HepG2 (cell line): ENCODE results near the gene CEP43. TPM values are rescaled to one million over a fixed set of nuclear protein-coding genes. Genes with fewer than 3 reads are reported as not detected.

Experiments used
- DNMT3B ChIP-seq: conservative IDR thresholded peaks from 2 replicates; pipeline ENCODE4 v1.6.1; 2016; ENCODE audit warnings: missing biosample characterization, control low read depth
- HOXA3 ChIP-seq: sonication (generic); formaldehyde crosslinking; IDR thresholded peaks from 2 replicates; pipeline ENCODE4 v1.5.0; 2020; ENCODE audit warnings: missing genetic modification reagents
- HOXA5 ChIP-seq: sonication (generic); formaldehyde crosslinking; IDR thresholded peaks from 2 replicates; pipeline ENCODE4 v1.4.0; 2020; ENCODE audit warnings: missing genetic modification reagents
- KLF6 ChIP-seq: IDR thresholded peaks from 2 replicates; pipeline ENCODE4 v1.8.0; 2016; ENCODE audit warnings: missing biosample characterization, missing genetic modification reagents
- POGZ ChIP-seq: sonication (generic); formaldehyde crosslinking; IDR thresholded peaks from 2 replicates; pipeline ENCODE4 v1.4.0; 2020; ENCODE audit warnings: mild to moderate bottlenecking, missing genetic modification reagents
- SALL2 ChIP-seq: sonication (generic); formaldehyde crosslinking; IDR thresholded peaks from 2 replicates; pipeline ENCODE4 v1.8.1; 2023; ENCODE audit warnings: mild to moderate bottlenecking, missing genetic modification reagents, inconsistent platforms
- SAP130 ChIP-seq: IDR thresholded peaks from 2 replicates; pipeline ENCODE4 v1.6.1; 2016; ENCODE audit warnings: low read depth
- SNAPC2 ChIP-seq: sonication (generic); formaldehyde crosslinking; IDR thresholded peaks from 2 replicates; pipeline ENCODE4 v1.8.1; 2022; ENCODE audit warnings: mild to moderate bottlenecking, missing genetic modification reagents
- SP4 ChIP-seq: sonication (generic); formaldehyde crosslinking; IDR thresholded peaks from 2 replicates; pipeline ENCODE4 v1.8.1; 2023; ENCODE audit warnings: mild to moderate bottlenecking, missing genetic modification reagents
- ZBTB8A ChIP-seq: sonication (generic); formaldehyde crosslinking; IDR thresholded peaks from 2 replicates; pipeline ENCODE4 v1.4.0; 2020; ENCODE audit warnings: mild to moderate bottlenecking, low read depth, missing genetic modification reagents, borderline replicate concordance
- ZNF432 ChIP-seq: sonication (generic); formaldehyde crosslinking; IDR thresholded peaks from 2 replicates; pipeline ENCODE4 v1.5.0; 2020; ENCODE audit warnings: missing genetic modification reagents, mild to moderate bottlenecking, borderline replicate concordance
- ZNF557 ChIP-seq: sonication (generic); formaldehyde crosslinking; IDR thresholded peaks from 2 replicates; pipeline ENCODE4 v1.4.0; 2020; ENCODE audit warnings: missing genetic modification reagents
- ZNF749 ChIP-seq: sonication (generic); formaldehyde crosslinking; IDR thresholded peaks from 2 replicates; pipeline ENCODE4 v1.8.0; 2022; ENCODE audit warnings: mild to moderate bottlenecking, missing genetic modification reagents, moderate library complexity, borderline replicate concordance
- ZNF781 ChIP-seq: sonication (generic); formaldehyde crosslinking; IDR thresholded peaks from 2 replicates; pipeline ENCODE4 v1.5.1; 2020; ENCODE audit warnings: borderline replicate concordance, mild to moderate bottlenecking, missing genetic modification reagents; ENCODE audit errors: not compliant biosample characterization
- polyA plus RNA-seq, 8 experiments: library from polyadenylated mRNA; depleted of rRNA in 3 of 8; stranded (reverse) in 7 of 8; unstranded in 1 of 8; fragments of >200 nt; fragmentation: Illumina TruSeq in 4 of 8; extraction: Trizol in 4 of 8; gene quantifications; 2 replicates each; pipeline versions ENCODE4 v1.2.1 to v1.2.3, GENCODE V29; 2011 to 2016; ENCODE audit warnings: low read depth in 4 of 8, missing spikeins in 1 of 8, mixed read lengths in 1 of 8; ENCODE audit not compliant: insufficient read depth in 1 of 8
- total RNA-seq, 5 experiments: library from RNA; depleted of rRNA; stranded (reverse); fragments of >200 nt; fragmentation: Illumina TruSeq; extraction: Trizol; gene quantifications; 2 replicates each; pipeline ENCODE4 v1.2.3, GENCODE V29; 2016; ENCODE audit warnings: low read depth in 1 of 5
- TF ChIP-seq, protein P1 (sequence below): sonication (generic); formaldehyde crosslinking; IDR thresholded peaks from 2 replicates; pipeline ENCODE4 v1.5.1; 2020; ENCODE audit warnings: missing genetic modification reagents, mild to moderate bottlenecking, borderline replicate concordance
- TF ChIP-seq, protein P2 (sequence below): sonication (generic); formaldehyde crosslinking; IDR thresholded peaks from 2 replicates; pipeline ENCODE4 v1.4.0; 2020; ENCODE audit warnings: missing genetic modification reagents
- TF ChIP-seq, protein P3 (sequence below): sonication (generic); formaldehyde crosslinking; IDR thresholded peaks from 2 replicates; pipeline ENCODE4 v1.4.0; 2020; ENCODE audit warnings: missing genetic modification reagents
- TF ChIP-seq, protein P4 (sequence below): sonication (generic); formaldehyde crosslinking; IDR thresholded peaks from 2 replicates; pipeline ENCODE4 v1.8.0; 2022; ENCODE audit warnings: mild to moderate bottlenecking, missing genetic modification reagents, moderate library complexity

Gene CEP43
- total and polyA plus RNA-seq, 2 of the 13 experiments (the other 11 are each of a cell fraction or from before 2014, with no cell fraction given) = 29.3 to 73.9 TPM

- TF ChIP-seq ZNF557 (CRISPR knock-in tag) (no peak), SP4 (CRISPR knock-in tag) (peak; percentile 99), HOXA3 (CRISPR knock-in tag) (peak; percentile 60; the same call in 1 of the 2 replicates), KLF6 (CRISPR knock-in tag) (peak; percentile 49), DNMT3B (no peak; the same call in 1 of the 2 replicates), ZNF432 (0 out of 2 replicates have a peak, but pooled peaks have one; percentile 55), POGZ (CRISPR knock-in tag) (no peak; the same call in none of the 2 replicates), HOXA5 (peak; percentile 26; the same call in 1 of the 2 replicates), ZBTB8A (CRISPR knock-in tag) (0 out of 2 replicates have a peak, but pooled peaks have one; percentile 5), ZNF749 (no peak; the same call in 1 of the 2 replicates), SNAPC2 (CRISPR knock-in tag) (0 out of 2 replicates have a peak, but pooled peaks have one; percentile 10), SAP130 (CRISPR knock-in tag) (peak; percentile 95), SALL2 (CRISPR knock-in tag) (peak; percentile 95), ZNF781 (CRISPR knock-in tag) (peak; percentile 70)
- TF ChIP-seq, protein P1, sequence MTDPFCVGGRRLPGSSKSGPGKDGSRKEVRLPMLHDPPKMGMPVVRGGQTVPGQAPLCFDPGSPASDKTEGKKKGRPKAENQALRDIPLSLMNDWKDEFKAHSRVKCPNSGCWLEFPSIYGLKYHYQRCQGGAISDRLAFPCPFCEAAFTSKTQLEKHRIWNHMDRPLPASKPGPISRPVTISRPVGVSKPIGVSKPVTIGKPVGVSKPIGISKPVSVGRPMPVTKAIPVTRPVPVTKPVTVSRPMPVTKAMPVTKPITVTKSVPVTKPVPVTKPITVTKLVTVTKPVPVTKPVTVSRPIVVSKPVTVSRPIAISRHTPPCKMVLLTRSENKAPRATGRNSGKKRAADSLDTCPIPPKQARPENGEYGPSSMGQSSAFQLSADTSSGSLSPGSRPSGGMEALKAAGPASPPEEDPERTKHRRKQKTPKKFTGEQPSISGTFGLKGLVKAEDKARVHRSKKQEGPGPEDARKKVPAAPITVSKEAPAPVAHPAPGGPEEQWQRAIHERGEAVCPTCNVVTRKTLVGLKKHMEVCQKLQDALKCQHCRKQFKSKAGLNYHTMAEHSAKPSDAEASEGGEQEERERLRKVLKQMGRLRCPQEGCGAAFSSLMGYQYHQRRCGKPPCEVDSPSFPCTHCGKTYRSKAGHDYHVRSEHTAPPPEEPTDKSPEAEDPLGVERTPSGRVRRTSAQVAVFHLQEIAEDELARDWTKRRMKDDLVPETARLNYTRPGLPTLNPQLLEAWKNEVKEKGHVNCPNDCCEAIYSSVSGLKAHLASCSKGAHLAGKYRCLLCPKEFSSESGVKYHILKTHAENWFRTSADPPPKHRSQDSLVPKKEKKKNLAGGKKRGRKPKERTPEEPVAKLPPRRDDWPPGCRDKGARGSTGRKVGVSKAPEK = no peak
- TF ChIP-seq, protein P2, sequence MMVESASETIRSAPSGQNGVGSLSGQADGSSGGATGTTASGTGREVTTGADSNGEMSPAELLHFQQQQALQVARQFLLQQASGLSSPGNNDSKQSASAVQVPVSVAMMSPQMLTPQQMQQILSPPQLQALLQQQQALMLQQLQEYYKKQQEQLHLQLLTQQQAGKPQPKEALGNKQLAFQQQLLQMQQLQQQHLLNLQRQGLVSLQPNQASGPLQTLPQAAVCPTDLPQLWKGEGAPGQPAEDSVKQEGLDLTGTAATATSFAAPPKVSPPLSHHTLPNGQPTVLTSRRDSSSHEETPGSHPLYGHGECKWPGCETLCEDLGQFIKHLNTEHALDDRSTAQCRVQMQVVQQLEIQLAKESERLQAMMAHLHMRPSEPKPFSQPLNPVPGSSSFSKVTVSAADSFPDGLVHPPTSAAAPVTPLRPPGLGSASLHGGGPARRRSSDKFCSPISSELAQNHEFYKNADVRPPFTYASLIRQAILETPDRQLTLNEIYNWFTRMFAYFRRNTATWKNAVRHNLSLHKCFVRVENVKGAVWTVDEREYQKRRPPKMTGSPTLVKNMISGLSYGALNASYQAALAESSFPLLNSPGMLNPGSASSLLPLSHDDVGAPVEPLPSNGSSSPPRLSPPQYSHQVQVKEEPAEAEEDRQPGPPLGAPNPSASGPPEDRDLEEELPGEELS = no peak
- TF ChIP-seq, protein P3, sequence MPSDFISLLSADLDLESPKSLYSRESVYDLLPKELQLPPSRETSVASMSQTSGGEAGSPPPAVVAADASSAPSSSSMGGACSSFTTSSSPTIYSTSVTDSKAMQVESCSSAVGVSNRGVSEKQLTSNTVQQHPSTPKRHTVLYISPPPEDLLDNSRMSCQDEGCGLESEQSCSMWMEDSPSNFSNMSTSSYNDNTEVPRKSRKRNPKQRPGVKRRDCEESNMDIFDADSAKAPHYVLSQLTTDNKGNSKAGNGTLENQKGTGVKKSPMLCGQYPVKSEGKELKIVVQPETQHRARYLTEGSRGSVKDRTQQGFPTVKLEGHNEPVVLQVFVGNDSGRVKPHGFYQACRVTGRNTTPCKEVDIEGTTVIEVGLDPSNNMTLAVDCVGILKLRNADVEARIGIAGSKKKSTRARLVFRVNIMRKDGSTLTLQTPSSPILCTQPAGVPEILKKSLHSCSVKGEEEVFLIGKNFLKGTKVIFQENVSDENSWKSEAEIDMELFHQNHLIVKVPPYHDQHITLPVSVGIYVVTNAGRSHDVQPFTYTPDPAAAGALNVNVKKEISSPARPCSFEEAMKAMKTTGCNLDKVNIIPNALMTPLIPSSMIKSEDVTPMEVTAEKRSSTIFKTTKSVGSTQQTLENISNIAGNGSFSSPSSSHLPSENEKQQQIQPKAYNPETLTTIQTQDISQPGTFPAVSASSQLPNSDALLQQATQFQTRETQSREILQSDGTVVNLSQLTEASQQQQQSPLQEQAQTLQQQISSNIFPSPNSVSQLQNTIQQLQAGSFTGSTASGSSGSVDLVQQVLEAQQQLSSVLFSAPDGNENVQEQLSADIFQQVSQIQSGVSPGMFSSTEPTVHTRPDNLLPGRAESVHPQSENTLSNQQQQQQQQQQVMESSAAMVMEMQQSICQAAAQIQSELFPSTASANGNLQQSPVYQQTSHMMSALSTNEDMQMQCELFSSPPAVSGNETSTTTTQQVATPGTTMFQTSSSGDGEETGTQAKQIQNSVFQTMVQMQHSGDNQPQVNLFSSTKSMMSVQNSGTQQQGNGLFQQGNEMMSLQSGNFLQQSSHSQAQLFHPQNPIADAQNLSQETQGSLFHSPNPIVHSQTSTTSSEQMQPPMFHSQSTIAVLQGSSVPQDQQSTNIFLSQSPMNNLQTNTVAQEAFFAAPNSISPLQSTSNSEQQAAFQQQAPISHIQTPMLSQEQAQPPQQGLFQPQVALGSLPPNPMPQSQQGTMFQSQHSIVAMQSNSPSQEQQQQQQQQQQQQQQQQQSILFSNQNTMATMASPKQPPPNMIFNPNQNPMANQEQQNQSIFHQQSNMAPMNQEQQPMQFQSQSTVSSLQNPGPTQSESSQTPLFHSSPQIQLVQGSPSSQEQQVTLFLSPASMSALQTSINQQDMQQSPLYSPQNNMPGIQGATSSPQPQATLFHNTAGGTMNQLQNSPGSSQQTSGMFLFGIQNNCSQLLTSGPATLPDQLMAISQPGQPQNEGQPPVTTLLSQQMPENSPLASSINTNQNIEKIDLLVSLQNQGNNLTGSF (CRISPR knock-in tag) = no peak
- TF ChIP-seq, protein P4, sequence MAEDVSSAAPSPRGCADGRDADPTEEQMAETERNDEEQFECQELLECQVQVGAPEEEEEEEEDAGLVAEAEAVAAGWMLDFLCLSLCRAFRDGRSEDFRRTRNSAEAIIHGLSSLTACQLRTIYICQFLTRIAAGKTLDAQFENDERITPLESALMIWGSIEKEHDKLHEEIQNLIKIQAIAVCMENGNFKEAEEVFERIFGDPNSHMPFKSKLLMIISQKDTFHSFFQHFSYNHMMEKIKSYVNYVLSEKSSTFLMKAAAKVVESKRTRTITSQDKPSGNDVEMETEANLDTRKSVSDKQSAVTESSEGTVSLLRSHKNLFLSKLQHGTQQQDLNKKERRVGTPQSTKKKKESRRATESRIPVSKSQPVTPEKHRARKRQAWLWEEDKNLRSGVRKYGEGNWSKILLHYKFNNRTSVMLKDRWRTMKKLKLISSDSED (CRISPR knock-in tag) = peak; percentile 98
Measured at GRCh38 chr6:166956444-166957086, 42.6 kb upstream of the CEP43 start, which contains the start of gene RNASET2 (continued).
